ENCODE results near the gene NAA20.

NAA20 gene

GRCh38 chr20:20017001-20017843 is at the start of gene NAA20:
NAA20 (plus strand) TSS chr20:20017362; CDS start chr20:20017397, 35 bp downstream.
- in situ Hi-C loops (cut with HindIII; ENCODE audit: low sequenced_read_pairs), result no loop called here

- in situ Hi-C loops (cut with HindIII; ENCODE audit: low sequenced_read_pairs), result no loop called here
Measured at GRCh38 chr20:19967445-19967844, 49.7 kb upstream of the NAA20 start.

- in situ Hi-C loops (cut with HindIII; ENCODE audit: low sequenced_read_pairs), result no loop called here
Measured at GRCh38 chr20:19968028-19968427, 49.1 kb upstream of the NAA20 start.

- in situ Hi-C loops (cut with HindIII; ENCODE audit: low sequenced_read_pairs), result no loop called here
Measured at GRCh38 chr20:19968466-19969073, 48.6 kb upstream of the NAA20 start.

GRCh38 chr20:19969106-19969505 is 48.1 kb upstream of the NAA20 start:
- in situ Hi-C loops (cut with HindIII; ENCODE audit: low sequenced_read_pairs), result no loop called here

GRCh38 chr20:19969507-19970255 is 47.5 kb upstream of the NAA20 start:
- in situ Hi-C loops (cut with HindIII; ENCODE audit: low sequenced_read_pairs), result no loop called here

GRCh38 chr20:19970256-19970765 is 46.9 kb upstream of the NAA20 start:
- in situ Hi-C loops (cut with HindIII; ENCODE audit: low sequenced_read_pairs), result no loop called here

GRCh38 chr20:19971116-19971515 is 46.0 kb upstream of the NAA20 start:
- in situ Hi-C loops (cut with HindIII; ENCODE audit: low sequenced_read_pairs), result no loop called here

- in situ Hi-C loops (cut with HindIII; ENCODE audit: low sequenced_read_pairs), result no loop called here
Measured at GRCh38 chr20:19973961-19974629, 43.1 kb upstream of the NAA20 start.

- in situ Hi-C loops (cut with HindIII; ENCODE audit: low sequenced_read_pairs), result loop anchor here (25.0 kb wide), 1 partner anchor 88 kb away; no protein-coding TSS in a partner anchor
Measured at GRCh38 chr20:19974630-19975435, 42.3 kb upstream of the NAA20 start.

GRCh38 chr20:19975436-19975799 is 41.7 kb upstream of the NAA20 start:
- in situ Hi-C loops (cut with HindIII; ENCODE audit: low sequenced_read_pairs), result loop anchor here (25.0 kb wide), 1 partner anchor 88 kb away; no protein-coding TSS in a partner anchor

- in situ Hi-C loops (cut with HindIII; ENCODE audit: low sequenced_read_pairs), result loop anchor here (25.0 kb wide), 1 partner anchor 89 kb away; no protein-coding TSS in a partner anchor
Measured at GRCh38 chr20:19975901-19976300, 41.3 kb upstream of the NAA20 start.

GRCh38 chr20:19976595-19977372 is 40.4 kb upstream of the NAA20 start:
- in situ Hi-C loops (cut with HindIII; ENCODE audit: low sequenced_read_pairs), result loop anchor here (25.0 kb wide), 1 partner anchor 89 kb away; no protein-coding TSS in a partner anchor

- in situ Hi-C loops (cut with HindIII; ENCODE audit: low sequenced_read_pairs), result loop anchor here (25.0 kb wide), 1 partner anchor 90 kb away; no protein-coding TSS in a partner anchor
Measured at GRCh38 chr20:19977373-19977770, 39.8 kb upstream of the NAA20 start.

- in situ Hi-C loops (cut with HindIII; ENCODE audit: low sequenced_read_pairs), result loop anchor here (25.0 kb wide), 1 partner anchor 91 kb away; no protein-coding TSS in a partner anchor
Measured at GRCh38 chr20:19978511-19979210, 38.5 kb upstream of the NAA20 start.

GRCh38 chr20:19981031-19981451 is 36.1 kb upstream of the NAA20 start:
- in situ Hi-C loops (cut with HindIII; ENCODE audit: low sequenced_read_pairs), result loop anchor here (25.0 kb wide), 1 partner anchor 94 kb away; no protein-coding TSS in a partner anchor

GRCh38 chr20:19986419-19986818 is 30.7 kb upstream of the NAA20 start:
- in situ Hi-C loops (cut with HindIII; ENCODE audit: low sequenced_read_pairs), result loop anchor here (25.0 kb wide), 1 partner anchor 99 kb away; no protein-coding TSS in a partner anchor

- in situ Hi-C loops (cut with HindIII; ENCODE audit: low sequenced_read_pairs), result loop anchor here (25.0 kb wide), 1 partner anchor 100 kb away; no protein-coding TSS in a partner anchor
Measured at GRCh38 chr20:19987046-19987445, 30.1 kb upstream of the NAA20 start.
